Activated naive CD8-positive, alpha-beta T cell treated with anti-CD3 and anti-CD28 coated beads, Interleukin-2, amount 50 U/mL, for 24 hours (primary cell): Measurements from ENCODE around the gene REV1.

ENCODE experiments used
- ATAC-seq: fragments of 150-1000 bp; cut with Tn5 transposase; one replicate; pipeline ENCODE4 v1.10.0; 2021
- DNase-seq: peaks from one replicate; pipeline ENCODE4 v3.0.0; 2021
- H3K27ac Mint-ChIP-seq: one replicate; pipeline ENCODE4 v1.8.0; 2021; ENCODE audit warnings: mild to moderate bottlenecking, mixed read lengths
- H3K27me3 Mint-ChIP-seq: one replicate; pipeline ENCODE4 v1.8.0; 2021; ENCODE audit warnings: mixed read lengths
- H3K36me3 Mint-ChIP-seq: one replicate; pipeline ENCODE4 v1.8.0; 2021; ENCODE audit warnings: low read depth, mixed read lengths
- H3K4me1 Mint-ChIP-seq: one replicate; pipeline ENCODE4 v1.8.0; 2021; ENCODE audit warnings: mixed read lengths
- H3K4me3 Mint-ChIP-seq: one replicate; pipeline ENCODE4 v1.8.0; 2021; ENCODE audit warnings: mild to moderate bottlenecking, moderate library complexity, mixed read lengths
- H3K9me3 Mint-ChIP-seq: one replicate; pipeline ENCODE4 v1.8.0; 2021; ENCODE audit warnings: mixed read lengths

The REV1 gene

GRCh38 chr2:99417396-99417795 is 72.4 kb downstream of the REV1 start:
- H3K36me3 Mint-ChIP-seq: peaks cover 71% of the 10 kb centered on the region
- H3K9me3 Mint-ChIP-seq: no peaks in the 10 kb centered on the region
- DNase-seq (no peak), ATAC-seq (no peak)
- no peak overlapping the region for H3K27ac Mint-ChIP-seq
- H3K27me3 Mint-ChIP-seq: no peaks in the 10 kb centered on the region
- no peak overlapping the region for H3K4me3 Mint-ChIP-seq
- peaks cover 2% of the 10 kb centered on the region for H3K4me1 Mint-ChIP-seq

- peaks cover 2% of the 10 kb centered on the region for H3K4me1 Mint-ChIP-seq
- no peaks in the 10 kb centered on the region for H3K9me3 Mint-ChIP-seq
- peaks cover 55% of the 10 kb centered on the region for H3K36me3 Mint-ChIP-seq
- H3K4me3 Mint-ChIP-seq: no peak overlapping the region
- peak overlapping the region; percentile 49 for H3K27ac Mint-ChIP-seq
- no peaks in the 10 kb centered on the region for H3K27me3 Mint-ChIP-seq
- ATAC-seq (no peak), DNase-seq (no peak)
Measured at GRCh38 chr2:99414566-99414965, 75.3 kb downstream of the REV1 start.

- no peaks in the 10 kb centered on the region for H3K27me3 Mint-ChIP-seq
- peaks cover 5% of the 10 kb centered on the region for H3K4me1 Mint-ChIP-seq
- no peaks in the 10 kb centered on the region for H3K9me3 Mint-ChIP-seq
- no peak overlapping the region for H3K27ac Mint-ChIP-seq
- H3K4me3 Mint-ChIP-seq: no peak overlapping the region
- ATAC-seq (no peak), DNase-seq (no peak)
- H3K36me3 Mint-ChIP-seq: peaks cover 48% of the 10 kb centered on the region
Measured at GRCh38 chr2:99410276-99410675, 79.5 kb downstream of the REV1 start.

GRCh38 chr2:99406137-99406536 is 83.7 kb downstream of the REV1 start:
- DNase-seq (no peak), ATAC-seq (no peak)
- Mint-ChIP-seq H3K27ac (peak overlapping the region; percentile 46), H3K36me3 (peaks cover 52% of the 10 kb centered on the region), H3K9me3 (no peaks in the 10 kb centered on the region), H3K27me3 (no peaks in the 10 kb centered on the region), H3K4me3 (no peak overlapping the region), H3K4me1 (peaks cover 18% of the 10 kb centered on the region)

GRCh38 chr2:99404797-99405669 is 84.8 kb downstream of the REV1 start:
- peaks cover 18% of the 10 kb centered on the region for H3K4me1 Mint-ChIP-seq
- no peak for ATAC-seq
- H3K36me3 Mint-ChIP-seq: peaks cover 51% of the 10 kb centered on the region
- H3K27me3 Mint-ChIP-seq: no peaks in the 10 kb centered on the region
- H3K27ac Mint-ChIP-seq: peak overlapping the region; percentile 85
- no peaks in the 10 kb centered on the region for H3K9me3 Mint-ChIP-seq
- no peak overlapping the region for H3K4me3 Mint-ChIP-seq
- DNase-seq: no peak

- ATAC-seq (no peak), DNase-seq (no peak)
- H3K27ac Mint-ChIP-seq: peak overlapping the region; percentile 85
- peak overlapping the region; percentile 17 for H3K4me3 Mint-ChIP-seq
- peaks cover 18% of the 10 kb centered on the region for H3K4me1 Mint-ChIP-seq
- peaks cover 58% of the 10 kb centered on the region for H3K36me3 Mint-ChIP-seq
- H3K9me3 Mint-ChIP-seq: no peaks in the 10 kb centered on the region
- no peaks in the 10 kb centered on the region for H3K27me3 Mint-ChIP-seq
Measured at GRCh38 chr2:99404039-99404796, 85.6 kb downstream of the REV1 start.

GRCh38 chr2:99403524-99403923 is 86.3 kb downstream of the REV1 start:
- no peak for ATAC-seq
- H3K4me1 Mint-ChIP-seq: peaks cover 18% of the 10 kb centered on the region
- H3K27me3 Mint-ChIP-seq: no peaks in the 10 kb centered on the region
- H3K9me3 Mint-ChIP-seq: no peaks in the 10 kb centered on the region
- H3K4me3 Mint-ChIP-seq: no peak overlapping the region
- peak overlapping the region; percentile 85 for H3K27ac Mint-ChIP-seq
- no peak for DNase-seq
- H3K36me3 Mint-ChIP-seq: peaks cover 60% of the 10 kb centered on the region

GRCh38 chr2:99403084-99403483 is 86.7 kb downstream of the REV1 start:
- H3K4me3 Mint-ChIP-seq: no peak overlapping the region
- H3K27me3 Mint-ChIP-seq: no peaks in the 10 kb centered on the region
- H3K27ac Mint-ChIP-seq: peak overlapping the region; percentile 85
- H3K9me3 Mint-ChIP-seq: no peaks in the 10 kb centered on the region
- no peak for DNase-seq
- peak; percentile 70 for ATAC-seq
- peaks cover 61% of the 10 kb centered on the region for H3K36me3 Mint-ChIP-seq
- peaks cover 18% of the 10 kb centered on the region for H3K4me1 Mint-ChIP-seq

GRCh38 chr2:99401841-99402240 is 88.0 kb downstream of the REV1 start:
- H3K4me3 Mint-ChIP-seq: no peak overlapping the region
- no peaks in the 10 kb centered on the region for H3K9me3 Mint-ChIP-seq
- DNase-seq (no peak), ATAC-seq (no peak)
- no peaks in the 10 kb centered on the region for H3K27me3 Mint-ChIP-seq
- peak overlapping the region; percentile 85 for H3K27ac Mint-ChIP-seq
- H3K36me3 Mint-ChIP-seq: peaks cover 63% of the 10 kb centered on the region
- peaks cover 15% of the 10 kb centered on the region for H3K4me1 Mint-ChIP-seq

GRCh38 chr2:99399795-99400194 is 90.0 kb downstream of the REV1 start:
- DNase-seq: no peak
- Mint-ChIP-seq H3K27ac (peak overlapping the region; percentile 19), H3K9me3 (no peaks in the 10 kb centered on the region), H3K4me1 (peaks cover 15% of the 10 kb centered on the region), H3K27me3 (no peaks in the 10 kb centered on the region), H3K4me3 (no peak overlapping the region), H3K36me3 (peaks cover 62% of the 10 kb centered on the region)
- no peak for ATAC-seq

- no peak for DNase-seq
- Mint-ChIP-seq H3K4me3 (no peak overlapping the region), H3K27ac (peak overlapping the region; percentile 19), H3K4me1 (peaks cover 10% of the 10 kb centered on the region), H3K27me3 (no peaks in the 10 kb centered on the region), H3K36me3 (peaks cover 59% of the 10 kb centered on the region), H3K9me3 (no peaks in the 10 kb centered on the region)
- ATAC-seq: no peak
Measured at GRCh38 chr2:99399063-99399462, 90.8 kb downstream of the REV1 start.

- Mint-ChIP-seq H3K4me1 (peaks cover 5% of the 10 kb centered on the region), H3K36me3 (peaks cover 55% of the 10 kb centered on the region), H3K9me3 (no peaks in the 10 kb centered on the region), H3K27me3 (no peaks in the 10 kb centered on the region), H3K4me3 (no peak overlapping the region), H3K27ac (peak overlapping the region; percentile 41)
- no peak for ATAC-seq
- DNase-seq: no peak
Measured at GRCh38 chr2:99398303-99398702, 91.5 kb downstream of the REV1 start.

GRCh38 chr2:99397266-99397920 is 92.4 kb downstream of the REV1 start:
- H3K27me3 Mint-ChIP-seq: no peaks in the 10 kb centered on the region
- H3K9me3 Mint-ChIP-seq: no peaks in the 10 kb centered on the region
- no peak for DNase-seq
- peaks cover 46% of the 10 kb centered on the region for H3K36me3 Mint-ChIP-seq
- H3K27ac Mint-ChIP-seq: peak overlapping the region; percentile 8
- no peak overlapping the region for H3K4me3 Mint-ChIP-seq
- ATAC-seq: no peak
- no peaks in the 10 kb centered on the region for H3K4me1 Mint-ChIP-seq

GRCh38 chr2:99395589-99396130 is 94.2 kb downstream of the REV1 start:
- Mint-ChIP-seq H3K9me3 (no peaks in the 10 kb centered on the region), H3K27me3 (no peaks in the 10 kb centered on the region), H3K4me3 (no peak overlapping the region), H3K36me3 (peaks cover 48% of the 10 kb centered on the region), H3K4me1 (no peaks in the 10 kb centered on the region), H3K27ac (peak overlapping the region; percentile 5)
- DNase-seq: no peak
- peak; percentile 21 for ATAC-seq
